KBM-7 (cell line): ENCODE data around the gene SMPD3.

Source experiments
- DNase-seq: peaks from one replicate; pipeline ENCODE4 v3.0.0-alpha.2; 2015
- in situ Hi-C: fragments of 300-500 bp; cut with MboI; formaldehyde crosslinking; loops from 2 replicates; pipeline ENCODE4 v1.14.3; 2020; ENCODE audit warnings: low sequenced_read_pairs, low pct_unique_long_range_greater_than_20kb, mixed read lengths

SMPD3 gene

DNA sequence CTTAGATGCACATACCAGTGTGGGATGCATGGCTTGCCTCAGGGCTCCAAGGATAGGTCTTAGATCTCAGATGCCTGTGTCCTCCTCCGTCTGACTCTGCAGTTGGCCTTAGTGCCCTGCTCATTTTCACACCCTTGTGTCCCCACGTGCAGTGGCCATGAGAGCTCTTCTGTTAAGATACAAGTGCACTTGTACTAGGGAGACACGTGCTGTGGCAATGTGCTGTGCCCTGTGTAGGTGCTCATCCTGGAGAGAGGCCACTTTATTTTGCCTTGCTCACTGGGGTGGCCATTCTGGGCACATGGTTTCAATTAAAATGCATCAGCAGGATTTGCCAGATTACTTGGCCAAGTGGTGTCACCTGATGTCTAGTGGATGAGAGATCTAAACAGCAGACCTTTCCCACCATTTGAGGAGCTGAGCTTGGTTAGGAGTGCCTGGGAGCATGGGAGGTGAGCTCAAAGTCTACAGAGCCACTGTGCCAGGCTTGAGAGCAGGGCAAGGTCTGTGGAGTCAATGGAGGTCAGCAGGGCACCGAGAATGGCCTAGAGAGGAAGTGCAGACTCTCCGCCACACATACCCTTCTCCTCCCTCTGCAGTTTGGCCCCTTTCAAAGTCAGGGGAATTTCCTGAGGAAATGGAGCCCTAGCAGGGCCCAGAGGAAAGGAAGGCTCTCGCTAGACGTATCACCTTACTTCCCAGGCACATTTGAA lies 25.2 kb upstream of the SMPD3 start:
- DNase-seq, result peak; percentile 36
- in situ Hi-C loops, result no loop called here

DNA sequence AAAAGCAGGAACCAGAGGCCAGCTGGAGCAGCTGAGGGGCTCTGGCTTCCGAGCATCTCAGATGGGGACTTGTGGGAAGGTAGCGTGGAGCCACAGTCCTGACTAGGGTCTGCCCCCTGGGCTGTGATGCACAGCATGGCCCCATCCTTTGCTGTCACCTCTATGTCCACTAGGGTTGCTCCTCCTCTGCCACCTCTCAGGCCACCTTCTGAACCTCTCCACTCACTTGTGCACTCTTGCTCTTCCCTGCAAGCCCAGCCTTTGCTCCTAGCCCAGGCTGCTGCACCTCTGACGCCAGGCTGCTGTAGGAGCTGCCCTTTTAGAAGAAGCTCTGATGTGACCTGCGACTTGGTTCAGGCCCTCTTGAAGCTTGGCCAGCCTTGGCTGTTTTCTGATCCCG lies 24.3 kb upstream of the SMPD3 start:
- no peak for DNase-seq
- in situ Hi-C loops, result no loop called here

DNA sequence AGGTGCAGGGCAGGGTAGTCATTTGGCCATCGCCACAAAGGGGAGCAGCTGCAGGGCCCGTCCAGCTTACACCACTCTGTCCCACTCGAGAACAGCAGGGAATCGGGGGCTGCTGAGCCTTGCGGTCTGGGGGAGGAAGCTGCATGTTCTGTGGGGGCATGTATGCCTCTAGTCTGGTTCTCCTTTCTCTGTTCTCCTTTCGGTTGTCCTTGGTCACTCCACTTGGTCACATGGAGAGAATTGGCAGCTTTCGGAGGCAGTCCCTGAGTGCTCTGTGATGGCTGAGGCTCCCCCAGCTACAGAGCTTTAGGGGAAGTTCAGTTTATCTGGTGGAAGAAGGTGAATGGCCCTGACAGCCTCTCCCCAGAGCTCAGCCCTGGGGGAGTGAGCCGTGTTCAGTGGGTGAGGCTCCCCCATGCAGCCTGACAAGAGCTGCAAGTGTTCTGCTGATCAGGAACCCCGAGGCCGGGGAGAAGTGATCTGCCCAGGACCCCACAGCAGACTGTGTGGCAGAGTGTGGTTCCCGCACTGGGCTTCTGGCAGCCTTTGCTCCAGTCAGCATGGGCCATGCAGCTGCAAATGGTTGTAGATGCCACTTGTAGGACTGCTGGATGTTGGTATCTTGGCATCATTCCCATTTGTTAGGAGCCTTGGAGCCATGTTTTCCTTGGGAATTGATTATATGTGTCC lies 22.3 kb upstream of the SMPD3 start:
- DNase-seq, result peak; percentile 98
- in situ Hi-C loops, result no loop called here

DNA sequence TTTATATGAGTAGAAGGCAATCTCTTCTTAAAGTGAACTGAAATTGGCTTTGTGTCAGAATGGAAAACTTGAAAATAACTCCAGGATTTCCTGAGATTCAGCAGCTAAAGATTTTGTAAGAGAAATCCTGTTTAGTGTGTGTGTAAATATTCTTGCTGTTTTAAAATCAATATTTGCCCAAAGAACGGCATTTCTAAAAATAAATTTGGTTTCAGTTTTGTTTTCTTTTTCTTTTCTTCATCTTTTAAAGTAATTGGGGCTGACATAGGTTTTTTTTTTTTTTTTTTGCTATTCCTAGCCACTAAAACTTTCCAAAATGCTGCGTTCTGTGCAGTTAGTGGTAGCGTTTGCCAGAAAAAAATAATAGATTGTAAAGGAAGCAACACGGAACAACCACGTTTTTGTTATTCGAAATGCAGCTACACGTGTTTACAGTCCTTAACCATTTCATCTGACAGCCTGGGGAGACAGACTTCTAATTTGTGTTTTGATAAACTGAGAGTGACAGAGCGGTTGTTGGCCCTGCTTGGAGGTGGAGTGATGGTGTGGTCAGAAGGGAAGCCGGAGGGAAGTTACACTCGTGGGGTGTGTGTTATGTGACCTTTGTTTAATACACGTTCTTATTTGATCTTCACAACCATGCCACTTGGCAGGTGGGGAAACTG lies 21.6 kb upstream of the SMPD3 start:
- no peak for DNase-seq
- in situ Hi-C loops, result no loop called here

DNA sequence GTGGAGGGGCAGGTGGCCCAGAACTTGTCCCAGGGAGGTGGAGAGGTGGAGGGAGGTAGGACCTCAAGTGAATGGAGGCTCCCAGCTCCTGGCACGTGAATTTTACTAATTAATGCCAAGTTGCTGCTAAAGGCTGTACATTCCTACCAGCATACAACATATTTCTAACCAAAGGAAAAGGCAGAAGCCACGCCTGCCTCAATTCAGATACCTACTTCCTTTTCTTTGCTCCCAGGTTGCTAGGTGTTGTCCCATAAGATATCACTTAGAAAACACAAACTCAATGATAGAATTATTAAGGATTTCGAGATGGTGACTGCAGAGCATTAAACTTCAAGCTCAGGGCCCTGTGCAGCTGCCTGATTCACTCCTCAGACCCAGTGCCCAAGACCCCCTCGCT lies 20.5 kb upstream of the SMPD3 start:
- in situ Hi-C loops, result no loop called here
- DNase-seq, result peak; percentile 25

DNA sequence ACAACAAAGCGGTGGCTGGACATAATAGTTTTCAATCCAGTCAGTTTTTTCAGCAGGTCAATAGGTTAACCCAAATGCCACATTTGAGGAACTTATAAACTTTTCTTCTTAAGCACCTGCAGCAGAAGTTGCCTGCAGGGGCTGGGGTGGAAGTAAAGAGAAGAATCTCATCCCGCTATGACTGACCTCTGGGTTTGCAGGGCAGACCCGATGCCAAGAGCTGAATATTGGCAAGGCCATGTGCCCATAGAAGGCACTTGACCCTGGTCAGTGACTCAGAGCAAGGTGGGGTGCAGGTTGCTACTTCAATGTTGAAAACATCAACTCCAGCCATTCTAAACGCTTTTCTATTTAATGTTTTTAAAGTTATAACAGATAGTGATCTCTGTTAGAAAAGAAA lies 17.9 kb upstream of the SMPD3 start:
- DNase-seq, result no peak
- in situ Hi-C loops, result no loop called here

DNA sequence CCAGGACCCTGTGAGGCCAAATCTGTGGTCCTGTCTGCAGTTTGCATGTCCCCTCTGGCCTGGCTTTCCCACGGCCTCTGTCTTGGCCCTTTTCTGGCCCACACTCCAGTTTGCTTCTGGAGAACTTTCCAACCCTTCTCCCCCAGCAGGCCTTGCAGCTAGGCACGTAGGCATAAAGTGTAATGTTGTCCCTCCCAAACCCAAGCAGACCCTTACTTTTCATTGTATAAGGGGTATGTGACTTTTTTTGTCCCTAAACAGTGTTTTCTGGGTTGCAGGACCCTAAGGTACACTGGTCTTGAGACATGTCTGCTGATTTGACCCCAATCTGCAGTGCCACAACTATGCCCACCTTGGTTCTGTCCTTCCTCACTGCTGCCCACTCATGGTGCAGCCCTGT lies 15.6 kb upstream of the SMPD3 start:
- in situ Hi-C loops, result no loop called here
- no peak for DNase-seq

DNA sequence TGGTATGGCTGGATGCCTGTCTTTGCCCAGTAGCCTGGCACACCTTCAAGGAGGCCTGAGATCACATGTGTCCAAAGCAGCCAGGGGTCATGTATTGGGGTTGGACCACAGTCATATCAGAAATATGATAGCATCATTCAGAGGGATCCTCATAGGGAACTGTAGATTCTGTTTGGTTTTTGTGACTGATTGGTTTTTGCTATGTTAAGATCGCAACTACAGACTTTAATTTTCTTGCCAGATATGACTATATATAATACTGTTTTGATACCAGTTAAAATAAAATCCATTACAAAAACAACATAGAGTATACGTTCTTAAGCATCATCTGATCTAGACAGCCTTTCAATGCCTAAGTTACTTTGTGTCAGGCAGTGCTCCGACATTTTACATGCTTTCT lies 11.8 kb upstream of the SMPD3 start:
- in situ Hi-C loops, result no loop called here
- DNase-seq, result no peak

DNA sequence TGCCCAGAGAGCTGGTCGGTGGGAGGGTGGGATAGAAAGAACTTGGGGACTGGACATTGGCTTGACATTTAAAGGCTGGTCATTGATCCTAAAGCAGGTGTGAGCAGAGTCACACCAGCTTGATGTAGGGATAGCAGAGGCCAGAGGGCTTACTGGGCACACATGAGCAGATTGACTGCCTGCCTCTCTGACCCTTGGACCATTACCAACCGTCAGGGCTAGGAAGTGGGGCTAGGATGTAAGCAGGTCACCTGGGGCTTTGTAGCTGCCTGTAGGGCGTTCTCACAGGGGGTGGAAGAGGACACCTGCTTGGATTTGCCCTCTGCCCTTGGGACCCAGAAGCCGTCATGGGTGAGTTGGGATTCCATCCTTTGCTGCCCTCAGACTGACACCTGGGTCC lies 11.1 kb upstream of the SMPD3 start:
- DNase-seq, result no peak
- in situ Hi-C loops, result no loop called here

DNA sequence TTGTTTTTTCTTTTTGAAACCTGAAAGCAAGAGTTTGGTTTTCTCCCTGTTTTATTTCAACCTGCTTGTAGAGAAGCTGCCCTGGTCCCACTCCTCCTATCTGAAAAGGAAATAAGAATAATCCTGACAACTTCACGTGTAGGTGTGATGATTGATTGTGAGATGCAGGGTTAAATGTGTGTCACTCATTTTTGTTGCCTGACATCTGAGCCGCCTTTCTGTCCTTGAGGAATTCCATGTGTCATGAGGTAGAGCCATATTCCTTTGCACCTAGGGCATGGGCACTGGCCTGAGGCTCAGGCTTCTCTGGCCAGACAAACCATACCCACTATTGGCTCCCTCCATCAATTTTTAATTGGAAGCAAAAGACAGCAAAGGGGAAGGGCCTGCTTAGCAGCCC lies 10.2 kb upstream of the SMPD3 start:
- DNase-seq, result no peak
- in situ Hi-C loops, result no loop called here

DNA sequence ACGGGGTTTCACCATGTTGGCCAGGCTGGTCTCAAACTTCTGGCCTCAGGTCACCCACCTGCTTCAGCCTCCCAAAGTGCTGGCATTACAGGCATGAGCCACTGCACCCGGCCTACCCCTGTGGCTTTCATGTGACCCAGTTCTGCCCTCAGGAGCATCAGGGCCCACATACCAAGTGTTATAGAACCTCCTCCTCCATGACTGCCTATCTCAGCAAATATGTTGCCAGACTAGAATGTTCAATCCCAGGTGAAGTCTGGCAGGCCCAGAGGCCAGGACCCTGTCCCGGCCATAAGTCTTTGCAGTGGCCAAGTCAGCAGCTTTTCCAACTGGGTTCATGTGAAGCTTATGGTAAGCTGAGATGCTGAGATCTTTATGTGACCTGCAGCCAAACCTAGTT lies 9.8 kb upstream of the SMPD3 start:
- no peak for DNase-seq
- in situ Hi-C loops, result no loop called here

DNA sequence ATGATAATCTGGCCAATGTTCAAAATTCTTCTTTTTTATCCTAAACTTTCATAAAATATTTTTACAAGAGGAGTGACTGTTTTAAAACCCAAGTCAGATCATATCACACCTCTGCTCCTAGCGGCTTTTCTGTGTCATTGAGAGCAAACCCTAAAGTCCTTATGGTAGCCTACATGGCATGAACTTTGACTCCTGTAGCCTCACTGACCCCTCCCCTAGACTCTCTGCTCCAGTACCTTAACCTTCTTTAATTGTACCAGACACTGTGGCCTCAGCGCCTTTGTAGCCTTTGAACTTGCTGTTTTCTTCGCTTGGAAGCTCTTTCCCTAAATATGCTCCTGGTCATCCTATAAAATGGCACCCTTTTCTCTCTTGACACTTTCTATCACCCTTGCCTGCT lies 7.3 kb upstream of the SMPD3 start:
- in situ Hi-C loops, result no loop called here
- no peak for DNase-seq

DNA sequence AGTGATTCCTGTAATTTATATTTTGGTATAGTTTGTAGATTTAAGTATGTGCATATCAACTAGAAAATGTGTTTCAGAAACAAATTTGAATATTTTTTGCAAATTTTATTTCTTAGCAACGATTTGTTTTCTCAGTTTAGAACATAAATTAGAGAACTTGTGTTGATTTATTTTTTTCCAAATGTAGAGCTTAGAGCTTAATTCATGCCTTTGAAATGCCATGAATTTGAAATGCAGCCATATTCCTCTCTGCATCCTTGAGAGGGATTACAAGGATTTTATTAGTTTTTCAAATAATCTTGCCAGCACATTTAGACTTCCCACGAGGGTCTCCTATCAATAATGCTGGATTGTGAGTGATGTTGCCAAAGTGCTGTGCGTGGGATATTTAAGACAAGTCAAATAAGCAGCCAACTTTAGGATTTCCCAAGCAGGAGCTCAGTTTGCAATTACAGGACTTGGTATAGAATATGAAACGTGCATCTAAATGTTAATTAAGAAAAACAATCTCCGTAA lies 6.7 kb upstream of the SMPD3 start:
- in situ Hi-C loops, result no loop called here
- DNase-seq, result no peak

DNA sequence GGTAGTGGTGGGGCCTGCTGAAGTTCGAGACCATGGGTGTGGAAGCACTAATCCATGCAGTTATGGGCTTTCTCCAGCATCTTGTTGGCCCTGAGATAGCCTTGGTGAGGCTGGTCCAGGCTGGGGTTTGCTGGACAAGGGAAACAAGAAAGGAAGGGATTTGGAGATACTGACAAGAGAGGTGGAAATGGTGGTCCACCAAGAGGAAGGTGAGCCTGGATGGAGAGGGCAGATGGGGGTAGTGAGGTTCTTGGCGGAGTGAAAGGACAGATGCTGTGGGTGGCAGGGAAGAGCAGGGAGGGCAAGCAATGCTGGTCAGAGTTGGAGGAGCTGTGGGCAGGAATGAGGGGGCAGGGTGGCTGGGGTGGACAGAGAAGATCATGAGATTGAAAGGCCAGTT lies 5.5 kb upstream of the SMPD3 start:
- in situ Hi-C loops, result no loop called here
- DNase-seq, result no peak

DNA sequence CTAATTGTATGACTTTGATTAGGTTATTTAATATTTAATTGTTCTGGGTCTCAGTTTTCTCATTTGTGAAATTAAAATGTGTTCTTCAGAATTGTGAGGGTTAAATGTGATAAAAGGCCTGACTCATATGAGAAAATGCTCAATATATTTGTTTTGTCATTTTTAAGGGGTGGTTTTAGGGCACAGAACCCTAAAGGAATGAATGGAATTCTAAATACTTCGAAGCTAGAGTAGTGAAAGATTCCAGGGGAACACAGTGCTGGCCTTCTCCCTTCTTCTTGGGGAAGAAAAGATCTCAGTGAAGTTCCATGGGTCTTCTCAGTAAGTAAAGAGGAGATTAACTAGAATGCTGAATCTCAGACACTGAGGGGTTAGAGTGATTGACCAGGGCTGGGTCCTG lies 3.9 kb upstream of the SMPD3 start:
- DNase-seq, result no peak
- in situ Hi-C loops, result no loop called here

DNA sequence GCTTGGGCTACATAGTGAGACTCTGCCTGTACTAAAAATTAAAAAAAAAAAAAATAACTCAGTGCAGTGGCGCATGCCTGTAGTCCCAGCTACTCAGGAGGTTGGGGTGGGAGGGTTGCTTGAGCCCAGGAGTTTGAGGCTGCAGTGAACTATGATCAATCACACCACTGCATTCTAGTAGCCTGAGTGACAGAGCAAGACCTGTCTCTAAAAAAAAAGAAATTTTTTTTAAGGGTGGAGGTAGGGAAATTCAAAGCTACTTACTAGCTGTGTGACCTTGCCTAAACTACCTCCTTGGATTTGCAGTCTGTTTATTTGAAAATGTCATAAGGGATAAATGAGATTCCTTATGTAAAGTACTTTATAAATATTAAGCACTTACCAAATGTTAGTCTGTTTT lies 3.4 kb upstream of the SMPD3 start:
- no peak for DNase-seq
- in situ Hi-C loops, result no loop called here

DNA sequence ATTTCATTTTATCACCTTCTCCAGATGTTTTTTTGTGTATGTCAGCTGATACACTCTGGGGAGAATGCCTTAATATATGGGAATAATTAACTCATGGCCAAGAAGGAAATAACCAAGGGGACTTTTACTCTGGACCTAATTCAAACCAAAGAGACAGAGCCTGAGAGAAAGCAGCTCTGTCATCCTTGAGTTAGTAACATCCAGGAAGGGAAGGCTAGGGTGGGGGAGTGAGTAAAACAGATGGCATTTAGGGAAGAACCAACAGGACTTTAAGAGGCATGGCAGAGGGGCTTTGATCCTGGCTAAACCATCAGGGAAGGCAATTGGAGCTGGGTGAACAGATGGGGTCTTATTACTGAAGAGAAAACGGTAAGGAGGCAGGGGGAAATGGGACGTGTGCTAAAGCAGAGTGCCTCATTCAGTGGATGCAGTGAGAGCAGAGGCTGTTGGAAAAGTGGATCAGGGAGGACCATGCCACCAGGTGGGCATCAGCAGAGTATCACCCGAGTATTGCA lies 2.5 kb upstream of the SMPD3 start:
- in situ Hi-C loops, result no loop called here
- DNase-seq, result no peak

DNA sequence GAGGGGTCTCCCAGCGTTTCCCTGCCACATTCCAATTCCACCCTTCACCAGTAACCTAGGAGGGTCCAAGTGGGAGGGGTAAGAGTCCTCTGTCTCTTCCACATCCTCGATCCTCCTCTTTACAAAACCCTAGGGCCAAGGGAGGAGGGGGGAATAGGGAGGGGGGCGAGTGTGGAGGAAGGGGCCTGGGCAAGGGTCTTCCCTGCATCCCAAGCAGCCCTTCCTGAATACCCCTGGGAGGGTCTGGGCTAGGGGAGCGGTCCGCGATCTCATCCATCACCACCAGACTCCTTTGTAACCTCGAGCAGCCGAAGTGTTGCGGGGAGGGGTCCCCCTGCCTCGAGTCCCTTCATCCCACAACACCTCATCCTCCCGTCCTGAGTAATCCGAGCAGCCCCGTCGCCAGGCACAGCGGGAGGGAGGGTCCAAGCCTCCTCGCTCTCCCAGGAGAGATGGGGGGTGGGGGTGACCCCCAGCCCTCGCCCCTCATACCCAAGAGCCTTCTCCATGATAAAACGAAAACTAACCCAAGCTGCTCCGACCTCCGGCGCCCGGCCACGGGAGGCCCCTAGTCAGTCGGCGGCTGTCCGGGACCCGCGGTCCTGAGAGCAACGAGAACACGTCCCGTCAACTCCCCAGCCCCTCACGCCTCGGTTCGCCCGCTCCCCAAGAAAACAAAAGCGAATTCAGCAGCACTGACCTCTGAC lies 502 bp downstream of the SMPD3 start:
- no peak for DNase-seq
- in situ Hi-C loops, result no loop called here

DNA sequence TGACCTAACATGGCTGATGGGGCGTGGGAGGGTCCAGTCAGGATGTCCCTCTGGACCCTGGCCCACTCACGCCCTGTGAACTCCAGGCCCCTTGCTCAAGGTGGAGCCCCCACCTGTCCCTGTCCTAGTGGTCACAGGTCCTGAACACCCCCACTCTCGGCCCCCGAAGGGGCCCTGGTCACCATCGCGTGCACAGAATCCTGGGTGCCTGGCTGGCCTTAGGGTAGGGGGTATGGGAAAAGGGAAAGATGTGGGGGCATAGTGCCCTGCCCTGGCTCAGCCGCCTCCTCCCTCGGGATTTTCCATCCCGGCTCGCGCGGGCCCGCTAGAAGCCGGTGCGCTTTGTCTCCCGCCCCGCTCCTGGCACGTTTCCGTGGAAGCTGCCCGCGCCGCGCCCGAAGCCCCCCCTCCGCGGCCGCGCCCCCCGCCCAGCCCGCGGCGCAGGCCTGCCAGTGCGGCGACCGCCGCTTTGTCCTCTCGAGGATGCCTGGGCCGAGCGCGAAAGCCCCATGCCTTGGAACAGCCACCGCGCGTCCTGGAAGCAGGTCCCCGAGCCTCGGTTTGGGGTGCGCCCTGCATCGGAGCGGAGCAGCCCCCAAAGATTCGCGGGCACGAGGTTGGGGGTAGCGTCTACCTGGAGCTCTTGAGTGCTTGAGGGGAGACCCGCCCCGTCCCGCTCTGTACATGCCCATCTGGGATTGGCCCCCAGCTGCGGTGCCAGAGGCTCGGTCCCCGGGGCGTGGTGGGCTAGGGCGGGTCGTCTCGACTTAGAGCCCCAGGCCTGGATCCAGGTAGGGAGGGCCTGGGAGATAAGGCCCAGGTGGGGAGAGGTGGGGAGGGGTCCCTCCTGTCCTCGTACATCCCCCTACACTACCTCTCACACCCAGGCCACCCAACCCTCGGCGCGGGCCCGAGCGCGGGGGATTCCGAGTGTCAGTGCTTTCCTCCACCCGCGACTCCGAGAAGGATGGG lies 1.3 kb downstream of the SMPD3 start:
- in situ Hi-C loops, result no loop called here
- DNase-seq, result no peak
